Mesendoderm (in vitro differentiated cells): ENCODE results near the gene MAPRE2.

ENCODE experiments used
- DNase-seq: peaks from one replicate; pipeline ENCODE4 v3.0.0; 2013
- H2AK5ac ChIP-seq: 2 replicates; pipeline ENCODE4 v1.6.1; 2013; ENCODE audit warnings: low read length, inconsistent platforms
- H2BK120ac ChIP-seq: 2 replicates; pipeline ENCODE4 v1.6.1; 2013; ENCODE audit warnings: low read depth, mild to moderate bottlenecking, low read length, moderate library complexity, mixed read lengths
- H2BK15ac ChIP-seq: replicated peaks from 2 replicates; pipeline ENCODE4 v1.6.1; 2013; ENCODE audit warnings: low read depth, mild to moderate bottlenecking, moderate library complexity
- H2BK5ac ChIP-seq: 2 replicates; pipeline ENCODE4 v1.6.1; 2013; ENCODE audit warnings: low read length, inconsistent platforms
- H3K18ac ChIP-seq: 2 replicates; pipeline ENCODE4 v1.6.1; 2013; ENCODE audit warnings: mild to moderate bottlenecking, low read length, mixed read lengths
- H3K23ac ChIP-seq: one replicate; pipeline ENCODE4 v1.6.1; 2013; ENCODE audit warnings: low read length
- H3K27ac ChIP-seq: 2 replicates; pipeline ENCODE4 v1.5.1; 2013; ENCODE audit warnings: low read depth, mild to moderate bottlenecking, inconsistent platforms, low read length, moderate library complexity
- H3K27me3 ChIP-seq: 2 replicates; pipeline ENCODE4 v1.6.1; 2013; ENCODE audit warnings: low read length, control low read depth, mild to moderate bottlenecking, inconsistent platforms; ENCODE audit not compliant: insufficient read depth, poor library complexity
- H3K36me3 ChIP-seq: 2 replicates; pipeline ENCODE4 v1.6.1; 2013; ENCODE audit warnings: low read length, inconsistent platforms; ENCODE audit not compliant: control insufficient read depth, insufficient read depth
- H3K4ac ChIP-seq: one replicate; pipeline ENCODE4 v1.6.1; 2013; ENCODE audit warnings: low read depth, mild to moderate bottlenecking, low read length, moderate library complexity
- H3K4me1 ChIP-seq: 2 replicates; pipeline ENCODE4 v1.6.1; 2013; ENCODE audit warnings: low read depth, low read length, inconsistent platforms; ENCODE audit not compliant: control insufficient read depth
- H3K4me2 ChIP-seq: 2 replicates; pipeline ENCODE4 v1.6.1; 2013; ENCODE audit warnings: low read length
- H3K4me3 ChIP-seq: 2 replicates; pipeline ENCODE4 v1.5.1; 2013; ENCODE audit warnings: mild to moderate bottlenecking, low read length
- H3K56ac ChIP-seq: one replicate; pipeline ENCODE4 v1.6.1; 2013; ENCODE audit warnings: low read length
- H3K79me1 ChIP-seq: 2 replicates; pipeline ENCODE4 v1.6.1; 2013; ENCODE audit warnings: low read length, inconsistent platforms
- H3K79me2 ChIP-seq: 2 replicates; pipeline ENCODE4 v1.6.1; 2013; ENCODE audit warnings: mild to moderate bottlenecking, low read length; ENCODE audit not compliant: control insufficient read depth, insufficient read depth
- H3K9ac ChIP-seq: 2 replicates; pipeline ENCODE4 v1.6.1; 2013; ENCODE audit warnings: low read length, inconsistent platforms
- H4K5ac ChIP-seq: one replicate; pipeline ENCODE4 v1.6.1; 2013; ENCODE audit warnings: low read length
- H4K8ac ChIP-seq: one replicate; pipeline ENCODE4 v1.6.1; 2013; ENCODE audit warnings: low read depth, mild to moderate bottlenecking, control low read depth, low read length, moderate library complexity
- WGBS: extraction: QIAGEN DNeasy Blood & Tissue Kit; methylation state at CpG from one replicate; pipeline ENCODE4 v1.1.7; 2013; ENCODE audit warnings: low lambda C conversion rate, missing lambda C conversion rate; ENCODE audit not compliant: insufficient coverage; ENCODE audit errors: extremely low coverage; 5-methylcytosine and 5-hydroxymethylcytosine counted together

MAPRE2 gene

GRCh38 chr18:35050705-35051195 is 9.5 kb downstream of the MAPRE2 start:
- Histone ChIP-seq H3K79me1 (peaks cover 9% of the 10 kb centered on the region), H3K9ac (no peak overlapping the region), H3K4ac (no peak overlapping the region), H3K4me3 (no peak overlapping the region), H2BK120ac (no peak overlapping the region), H4K5ac (no peak overlapping the region), H3K18ac (no peak overlapping the region), H3K23ac (no peak overlapping the region), H2AK5ac (no peak overlapping the region), H3K79me2 (peaks cover 5% of the 10 kb centered on the region), H3K56ac (no peak overlapping the region), H3K27ac (no peak overlapping the region), H3K36me3 (no peaks in the 10 kb centered on the region), H3K4me1 (no peaks in the 10 kb centered on the region), H3K27me3 (no peaks in the 10 kb centered on the region), H3K4me2 (no peak overlapping the region), H2BK15ac (no peak overlapping the region), H4K8ac (no peak overlapping the region), H2BK5ac (no peak overlapping the region)
- WGBS, result no CpG with 5 or more reads among the region's 2 CpGs
- DNase-seq, result no peak

GRCh38 chr18:35051641-35052377 is 10.6 kb downstream of the MAPRE2 start:
- Histone ChIP-seq H3K79me1 (peaks cover 5% of the 10 kb centered on the region), H3K79me2 (peaks cover 2% of the 10 kb centered on the region), H2AK5ac (no peak overlapping the region), H4K8ac (no peak overlapping the region), H3K56ac (no peak overlapping the region), H3K4me2 (no peak overlapping the region), H3K4me3 (no peak overlapping the region), H4K5ac (no peak overlapping the region), H3K4ac (no peak overlapping the region), H3K27ac (no peak overlapping the region), H3K9ac (no peak overlapping the region), H3K18ac (no peak overlapping the region), H2BK120ac (no peak overlapping the region), H3K36me3 (no peaks in the 10 kb centered on the region), H3K4me1 (no peaks in the 10 kb centered on the region), H2BK5ac (no peak overlapping the region), H3K27me3 (no peaks in the 10 kb centered on the region), H2BK15ac (no peak overlapping the region), H3K23ac (no peak overlapping the region)
- WGBS, result no CpG with 5 or more reads among the region's 2 CpGs
- DNase-seq, result no peak

GRCh38 chr18:35054401-35054800 is 13.2 kb downstream of the MAPRE2 start:
- Histone ChIP-seq H3K9ac (no peak overlapping the region), H3K79me1 (peaks cover under 1% of the 10 kb centered on the region), H3K27me3 (no peaks in the 10 kb centered on the region), H3K36me3 (no peaks in the 10 kb centered on the region), H3K56ac (no peak overlapping the region), H2BK120ac (no peak overlapping the region), H3K27ac (no peak overlapping the region), H3K4me2 (no peak overlapping the region), H4K8ac (no peak overlapping the region), H2BK15ac (no peak overlapping the region), H3K4me3 (no peak overlapping the region), H3K18ac (no peak overlapping the region), H2AK5ac (no peak overlapping the region), H3K4ac (no peak overlapping the region), H2BK5ac (no peak overlapping the region), H3K23ac (no peak overlapping the region), H3K4me1 (no peaks in the 10 kb centered on the region), H3K79me2 (peaks cover 2% of the 10 kb centered on the region), H4K5ac (no peak overlapping the region)
- WGBS, result no CpG with 5 or more reads among the region's 9 CpGs
- no peak for DNase-seq

GRCh38 chr18:35055105-35055504 is 13.9 kb downstream of the MAPRE2 start:
- H3K27me3 ChIP-seq, result no peaks in the 10 kb centered on the region
- no peak overlapping the region for H3K18ac ChIP-seq
- no peak overlapping the region for H3K4ac ChIP-seq
- H2BK120ac ChIP-seq, result no peak overlapping the region
- no peak overlapping the region for H3K9ac ChIP-seq
- WGBS, result no CpG with 5 or more reads among the region's 7 CpGs
- no peak overlapping the region for H3K23ac ChIP-seq
- no peak overlapping the region for H2BK15ac ChIP-seq
- no peak overlapping the region for H3K56ac ChIP-seq
- no peak overlapping the region for H3K4me3 ChIP-seq
- H3K79me2 ChIP-seq, result peaks cover 2% of the 10 kb centered on the region
- no peak overlapping the region for H3K4me2 ChIP-seq
- no peak for DNase-seq
- H3K4me1 ChIP-seq, result no peaks in the 10 kb centered on the region
- H3K36me3 ChIP-seq, result no peaks in the 10 kb centered on the region
- no peak overlapping the region for H4K5ac ChIP-seq
- no peak overlapping the region for H3K27ac ChIP-seq
- H3K79me1 ChIP-seq, result no peaks in the 10 kb centered on the region
- H2BK5ac ChIP-seq, result no peak overlapping the region
- H2AK5ac ChIP-seq, result no peak overlapping the region
- H4K8ac ChIP-seq, result no peak overlapping the region

GRCh38 chr18:35055726-35056125 is 14.5 kb downstream of the MAPRE2 start:
- no peak overlapping the region for H3K4me2 ChIP-seq
- H3K27ac ChIP-seq, result no peak overlapping the region
- H2BK15ac ChIP-seq, result no peak overlapping the region
- no CpG with 5 or more reads among the region's 2 CpGs for WGBS
- H2BK120ac ChIP-seq, result no peak overlapping the region
- no peaks in the 10 kb centered on the region for H3K27me3 ChIP-seq
- H3K79me2 ChIP-seq, result peaks cover 2% of the 10 kb centered on the region
- H4K8ac ChIP-seq, result no peak overlapping the region
- no peak overlapping the region for H2AK5ac ChIP-seq
- H3K56ac ChIP-seq, result no peak overlapping the region
- no peak overlapping the region for H2BK5ac ChIP-seq
- no peaks in the 10 kb centered on the region for H3K79me1 ChIP-seq
- H3K4me1 ChIP-seq, result no peaks in the 10 kb centered on the region
- no peaks in the 10 kb centered on the region for H3K36me3 ChIP-seq
- H3K23ac ChIP-seq, result no peak overlapping the region
- no peak overlapping the region for H4K5ac ChIP-seq
- DNase-seq, result no peak
- H3K4ac ChIP-seq, result no peak overlapping the region
- H3K9ac ChIP-seq, result no peak overlapping the region
- H3K4me3 ChIP-seq, result no peak overlapping the region
- no peak overlapping the region for H3K18ac ChIP-seq
